ENCODE data around the gene IRF5. TPM values are rescaled to one million over a fixed set of nuclear protein-coding genes. Genes with fewer than 3 reads are reported as not detected.

IRF5 gene
- polyA plus RNA-seq, 3 donors, result 130 to 170 (median 155) TPM

GRCh38 chr7:128893251-128894100 is 44.3 kb upstream of the IRF5 start:
- 99% methylated on average over 10 of the region's 23 CpGs for WGBS (ENCODE audit: insufficient coverage)
- peaks cover 0 to 10% (median 2%) of the 10 kb centered on the region in 7 donors for H3K9me3 Mint-ChIP-seq
- DNase-seq, result no peak
- H3K27ac Mint-ChIP-seq, result no peak overlapping the region
- no peaks in the 10 kb centered on the region for H4K20me1 ChIP-seq (ENCODE audit: insufficient read depth, low read length)
- peaks cover 0 to 2% of the 10 kb centered on the region in 2 donors for H3K36me3 Mint-ChIP-seq
- TF ChIP-seq CTCF (IDR thresholded peaks at IDR 0.05), result no peak
- intact Hi-C loops (cut with micrococcal nuclease), result no loop called here
- H3K4me3 Mint-ChIP-seq, result no peak overlapping the region
- peaks cover 11 to 36% of the 10 kb centered on the region in 2 donors for H3K27me3 ChIP-seq (ENCODE audit: control insufficient read depth in 2 of 2, insufficient read depth in 2 of 2, low read length in 2 of 2)
- H3K27ac ChIP-seq (ENCODE audit: low read depth in 1 of 2, low read length in 2 of 2), result no peak overlapping the region
- H3K9me3 ChIP-seq (replicated peaks in 1 of 2; ENCODE audit: control insufficient read depth in 1 of 2, insufficient read depth in 1 of 2, low read length in 2 of 2), result no peaks in the 10 kb centered on the region
- H3K36me3 ChIP-seq (replicated peaks in 1 of 2; ENCODE audit: control insufficient read depth in 1 of 2, insufficient read depth in 2 of 2, low read length in 2 of 2), result no peaks in the 10 kb centered on the region
- H3K4me1 Mint-ChIP-seq, result no peaks in the 10 kb centered on the region
- H3K27me3 Mint-ChIP-seq (ENCODE audit: low read depth in 3 of 3), result peaks cover 22 to 38% (median 29%) of the 10 kb centered on the region in 3 donors
- H3K4me1 ChIP-seq (ENCODE audit: control insufficient read depth in 1 of 2, insufficient read depth in 2 of 2, low read length in 2 of 2), result peaks cover 5 to 8% of the 10 kb centered on the region in 2 donors
- no peak overlapping the region for H3K4me3 ChIP-seq (replicated peaks in 1 of 3; ENCODE audit: low read depth in 2 of 3, low read length in 3 of 3)
- H3K79me2 ChIP-seq (ENCODE audit: insufficient read depth, low read length), result no peaks in the 10 kb centered on the region
- no peak overlapping the region for H2AFZ ChIP-seq (ENCODE audit: insufficient read depth, low read depth, low read length, poor library complexity, severe bottlenecking)
- no peak overlapping the region for H3K4me2 ChIP-seq (replicated peaks; ENCODE audit: extremely low read depth, low read length, poor library complexity, severe bottlenecking)
- H3K9ac ChIP-seq (ENCODE audit: insufficient read depth, low read length, poor library complexity, severe bottlenecking), result no peak overlapping the region

- Histone ChIP-seq H3K4me3 (replicated peaks in 1 of 3; ENCODE audit: low read depth in 2 of 3, low read length in 3 of 3) (no peak overlapping the region), H3K36me3 (replicated peaks in 1 of 2; ENCODE audit: control insufficient read depth in 1 of 2, insufficient read depth in 2 of 2, low read length in 2 of 2) (no peaks in the 10 kb centered on the region), H3K4me1 (ENCODE audit: control insufficient read depth in 1 of 2, insufficient read depth in 2 of 2, low read length in 2 of 2) (peaks cover 5 to 8% of the 10 kb centered on the region in 2 donors), H3K27ac (ENCODE audit: low read depth in 1 of 2, low read length in 2 of 2) (no peak overlapping the region), H2AFZ (ENCODE audit: insufficient read depth, low read depth, low read length, poor library complexity, severe bottlenecking) (no peak overlapping the region), H3K79me2 (ENCODE audit: insufficient read depth, low read length) (no peaks in the 10 kb centered on the region), H3K27me3 (ENCODE audit: control insufficient read depth in 2 of 2, insufficient read depth in 2 of 2, low read length in 2 of 2) (peaks cover 11 to 31% of the 10 kb centered on the region in 2 donors), H3K9me3 (replicated peaks in 1 of 2; ENCODE audit: control insufficient read depth in 1 of 2, insufficient read depth in 1 of 2, low read length in 2 of 2) (no peaks in the 10 kb centered on the region), H3K4me2 (replicated peaks; ENCODE audit: extremely low read depth, low read length, poor library complexity, severe bottlenecking) (no peak overlapping the region), H4K20me1 (ENCODE audit: insufficient read depth, low read length) (no peaks in the 10 kb centered on the region), H3K9ac (ENCODE audit: insufficient read depth, low read length, poor library complexity, severe bottlenecking) (no peak overlapping the region)
- no peak overlapping the region for H3K27ac Mint-ChIP-seq
- peaks cover 0 to 3% of the 10 kb centered on the region in 2 donors for H3K36me3 Mint-ChIP-seq
- intact Hi-C loops (cut with micrococcal nuclease), result no loop called here
- H3K9me3 Mint-ChIP-seq, result peaks cover 0 to 13% (median 2%) of the 10 kb centered on the region in 7 donors
- DNase-seq, result no peak
- H3K4me3 Mint-ChIP-seq, result no peak overlapping the region
- WGBS (ENCODE audit: insufficient coverage), result 100% methylated on average over 3 of the region's 6 CpGs
- TF ChIP-seq CTCF (IDR thresholded peaks at IDR 0.05), result no peak
- H3K4me1 Mint-ChIP-seq, result no peaks in the 10 kb centered on the region
- H3K27me3 Mint-ChIP-seq (ENCODE audit: low read depth in 3 of 3), result peaks cover 22 to 38% (median 29%) of the 10 kb centered on the region in 3 donors
Measured at GRCh38 chr7:128894101-128894440, 43.7 kb upstream of the IRF5 start.
